HG03108 (cell line): Measurements from ENCODE around the gene TUBGCP5.
"Not testable (repeated sequence)": the region's sequence is repeated elsewhere in the genome, so short reads cannot be mapped to it uniquely, and the experiment has no call there.

ENCODE experiments used
- ATAC-seq: cut with Tn5 transposase; IDR thresholded peaks from one replicate; pipeline ENCODE4 v1.9.1; 2021; ENCODE audit warnings: moderate library complexity; ENCODE audit not compliant: unreplicated experiment

TUBGCP5 gene

DNA sequence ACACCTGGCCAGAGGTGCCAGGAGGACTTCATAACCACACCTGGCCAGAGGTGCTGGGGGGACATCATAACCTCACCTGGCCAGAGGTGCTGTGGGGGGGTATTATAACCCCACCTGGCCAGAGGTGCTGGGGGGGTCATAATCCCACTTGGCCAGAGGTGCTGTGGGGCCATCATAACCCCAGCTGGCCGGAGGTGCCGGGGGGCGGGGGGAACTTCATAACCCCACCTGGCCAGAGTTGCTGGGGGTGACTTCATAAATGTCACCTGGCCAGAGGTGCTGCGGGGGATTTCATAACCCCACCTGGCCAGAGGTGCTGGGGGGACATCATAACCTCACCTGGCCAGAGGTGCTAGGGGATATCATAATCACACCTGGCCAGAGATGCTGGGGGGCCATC, 4.2 kb upstream of the TUBGCP5 start:
- ATAC-seq: not testable (repeated sequence)

DNA sequence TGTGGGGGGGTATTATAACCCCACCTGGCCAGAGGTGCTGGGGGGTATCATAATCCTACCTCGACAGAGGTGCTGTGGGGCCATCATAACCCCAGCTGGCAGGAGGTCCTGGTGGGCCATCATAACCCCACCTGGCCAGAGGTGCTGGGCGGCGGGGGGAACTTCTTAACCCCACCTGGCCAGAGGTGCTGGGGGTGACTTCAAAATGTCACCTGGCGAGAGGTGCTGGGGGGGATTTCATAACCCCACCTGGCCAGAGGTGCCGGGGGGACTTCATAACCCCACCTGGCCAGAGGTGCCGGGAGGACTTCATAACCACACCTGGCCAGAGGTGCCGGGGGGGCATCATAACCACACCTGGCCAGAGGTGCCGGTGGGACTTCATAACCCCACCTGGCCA, 2.4 kb upstream of the TUBGCP5 start:
- not testable (repeated sequence) for ATAC-seq

DNA sequence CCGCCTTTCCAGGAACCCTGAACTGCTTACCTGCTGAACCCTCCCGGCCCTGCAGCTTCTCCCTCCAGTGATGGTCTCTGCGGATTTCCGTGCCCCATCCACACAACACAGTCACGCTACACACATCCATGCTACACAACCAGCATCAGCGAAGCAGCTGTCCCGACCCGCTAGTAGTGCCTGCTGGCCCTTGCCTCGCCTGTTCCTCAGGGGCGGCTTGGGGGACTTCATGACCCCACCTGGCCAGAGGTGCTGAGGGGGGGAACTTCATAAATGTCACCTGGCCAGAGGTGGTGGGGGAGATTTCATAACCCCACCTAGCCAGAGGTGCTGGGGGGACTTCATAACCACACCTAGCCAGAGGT, 530 bp upstream of the TUBGCP5 start:
- no peak for ATAC-seq

DNA sequence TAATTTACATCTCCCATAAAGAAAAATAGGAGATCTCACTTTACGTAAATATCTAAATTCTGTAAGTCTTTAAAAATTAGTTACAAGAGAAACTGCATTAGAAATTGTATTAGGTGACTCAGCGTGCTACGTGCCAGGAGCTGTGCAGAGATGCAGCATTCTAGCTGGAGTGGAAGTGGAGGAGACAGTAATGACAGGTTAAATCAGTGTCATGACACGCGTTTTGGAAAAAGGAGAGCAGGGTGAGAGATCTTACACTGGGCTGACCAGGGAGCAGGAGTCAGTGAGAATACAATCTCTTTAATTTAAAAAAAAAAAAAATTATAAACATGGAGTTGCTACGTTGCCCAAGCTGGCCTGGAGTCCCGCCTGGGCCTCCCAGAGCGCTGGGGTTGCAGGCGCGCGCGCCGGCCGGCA, 635 bp downstream of the TUBGCP5 start:
- peak; percentile 5 for ATAC-seq

DNA sequence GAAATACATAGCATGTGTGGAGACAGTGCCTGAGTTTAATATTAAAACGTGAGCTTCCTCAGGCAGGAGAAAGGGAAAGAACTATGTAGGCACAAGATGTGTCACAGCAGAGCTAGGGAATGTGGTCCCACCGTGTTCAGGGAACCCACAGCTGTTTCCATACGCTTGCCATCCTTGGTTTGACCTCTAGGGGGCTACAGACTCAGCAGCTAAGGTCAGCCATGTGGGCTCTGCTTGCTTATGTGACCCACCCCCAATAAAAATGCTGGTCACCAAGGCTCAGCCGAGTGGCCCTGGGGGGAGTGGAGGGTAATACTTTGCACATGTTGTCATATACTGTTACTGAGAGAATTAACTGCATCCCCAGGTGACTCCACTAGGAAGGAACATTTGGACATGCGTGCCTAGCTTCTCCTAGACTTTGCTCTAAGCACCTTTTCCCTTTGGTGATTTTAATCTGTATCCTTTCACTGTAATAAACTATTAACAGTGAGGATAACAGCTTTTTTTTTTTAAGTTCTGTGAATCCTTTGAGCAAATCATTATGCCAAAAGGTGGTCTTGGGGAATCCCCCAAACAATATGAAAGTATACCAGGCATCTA, 3.3 kb downstream of the TUBGCP5 start:
- no peak for ATAC-seq

DNA sequence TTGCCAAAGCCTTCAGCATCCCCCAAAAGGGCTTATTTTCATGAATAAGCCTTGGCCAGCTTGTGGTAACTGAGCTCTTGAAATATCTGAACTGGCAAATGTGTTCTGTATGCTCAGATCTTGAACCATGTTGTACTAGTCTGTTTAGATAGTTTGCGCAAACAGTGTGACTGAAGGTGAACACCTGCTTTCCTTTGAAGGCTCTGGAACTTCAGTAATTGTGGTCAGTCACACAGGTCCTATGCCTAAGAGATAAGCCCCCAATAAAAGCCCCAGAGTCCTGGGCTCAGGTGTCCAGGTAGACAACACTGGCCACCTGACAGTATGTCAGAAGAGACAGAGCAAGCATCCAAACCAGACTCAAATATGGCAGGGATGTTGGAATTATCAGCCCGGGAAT, 5.4 kb downstream of the TUBGCP5 start:
- no peak for ATAC-seq

DNA sequence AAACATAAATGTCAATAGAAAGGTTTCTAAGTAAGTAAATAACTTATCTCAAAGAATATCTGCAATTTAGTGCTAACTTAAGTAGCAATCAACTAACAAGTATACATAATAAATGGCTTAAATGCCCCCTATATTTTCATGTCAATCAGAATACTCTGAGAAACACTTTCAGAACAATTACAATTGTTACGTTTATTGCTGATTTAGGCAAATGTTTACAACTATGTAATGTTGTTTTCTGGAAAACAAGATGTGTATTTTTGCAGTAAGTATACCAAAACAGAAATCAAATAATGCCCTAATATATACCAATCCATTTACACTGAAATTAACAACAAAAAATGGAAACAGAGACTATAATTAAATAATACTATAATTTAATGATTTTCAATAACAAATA, 13.2 kb downstream of the TUBGCP5 start:
- ATAC-seq: no peak

DNA sequence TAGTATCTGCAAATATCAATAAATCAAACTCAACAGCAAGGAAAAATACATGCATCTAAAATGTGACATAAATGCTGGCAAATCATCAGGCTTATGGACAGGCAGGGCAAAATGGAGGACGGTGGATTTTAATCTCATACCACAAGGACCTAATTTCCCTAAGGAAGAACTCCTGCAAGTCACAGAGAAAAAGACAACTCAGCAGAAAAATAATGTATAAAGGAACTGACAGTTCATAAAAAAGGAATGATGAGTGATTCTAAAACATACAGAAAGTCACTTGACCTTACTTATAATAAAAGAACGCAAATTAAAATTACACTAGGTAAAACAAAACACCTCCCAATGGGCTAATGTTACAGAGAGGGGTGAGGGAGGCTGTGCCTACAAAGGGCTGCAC, 17.2 kb downstream of the TUBGCP5 start:
- ATAC-seq: no peak

DNA sequence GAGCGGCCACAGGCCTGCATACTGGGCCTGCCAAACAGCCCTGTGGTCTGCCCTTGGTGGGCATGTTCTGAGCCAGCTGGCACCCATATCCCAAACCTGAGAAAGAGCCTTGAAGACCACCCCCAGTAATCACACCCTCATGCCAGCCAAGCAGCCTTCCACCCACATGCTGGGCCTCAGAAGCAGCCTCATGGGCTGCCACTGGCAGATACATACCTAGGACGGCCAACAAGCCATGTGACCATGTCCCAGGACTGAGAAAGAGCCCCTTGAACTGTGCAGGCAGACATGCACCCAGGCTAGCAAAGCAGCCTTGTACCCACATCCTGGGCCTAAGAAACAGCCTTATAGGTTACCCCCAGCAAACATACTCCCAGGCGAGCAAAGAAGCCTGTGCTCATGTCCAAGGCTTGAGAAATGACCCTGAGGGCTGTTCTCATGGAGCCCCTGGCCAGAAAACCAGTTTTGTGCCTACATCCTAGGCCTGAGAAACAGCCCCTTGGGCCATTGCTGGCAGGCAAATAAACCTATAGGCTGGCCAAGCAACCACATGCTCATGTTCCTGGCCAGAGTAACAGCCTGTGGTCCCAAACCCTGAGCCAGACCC, 24.9 kb downstream of the TUBGCP5 start:
- no peak for ATAC-seq

DNA sequence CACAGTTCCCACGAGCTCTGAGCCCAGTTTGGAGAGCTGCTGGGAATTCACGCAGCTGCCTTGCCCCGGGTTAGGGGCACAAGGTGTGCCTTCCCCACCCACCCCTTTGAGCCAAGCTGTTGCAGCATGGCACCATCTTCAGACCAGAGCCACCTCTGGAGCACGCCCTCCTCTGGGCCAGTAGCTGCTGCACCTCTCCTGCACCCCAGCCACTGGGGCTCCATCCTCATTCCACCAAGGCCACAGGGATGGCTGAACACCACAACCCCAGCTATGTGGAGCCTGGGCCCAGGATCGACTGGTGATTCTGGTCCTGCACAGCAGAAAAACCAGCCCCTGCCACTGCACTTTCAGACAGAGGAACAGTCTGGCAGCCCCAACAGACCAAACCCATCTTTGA, 25.7 kb downstream of the TUBGCP5 start:
- ATAC-seq: no peak

DNA sequence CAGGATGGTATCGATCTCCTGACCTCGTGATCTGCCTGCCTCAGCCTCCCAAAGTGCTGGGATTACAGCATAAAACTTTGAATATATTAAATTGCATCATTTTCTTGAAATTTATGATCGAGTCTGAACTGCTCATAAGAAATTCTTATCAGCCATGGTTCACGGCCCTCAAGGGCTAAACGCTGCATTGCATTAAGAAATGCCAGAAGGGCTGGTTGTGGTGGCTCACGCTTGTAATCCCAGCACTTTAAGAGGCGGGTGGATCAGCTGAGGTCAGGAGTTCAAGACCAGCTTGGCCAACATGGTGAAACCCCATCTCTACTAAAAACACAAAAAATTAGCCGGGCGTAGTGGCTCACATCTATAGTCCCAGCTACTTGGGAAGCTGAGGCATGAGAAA, 26.8 kb downstream of the TUBGCP5 start:
- not testable (repeated sequence) for ATAC-seq

DNA sequence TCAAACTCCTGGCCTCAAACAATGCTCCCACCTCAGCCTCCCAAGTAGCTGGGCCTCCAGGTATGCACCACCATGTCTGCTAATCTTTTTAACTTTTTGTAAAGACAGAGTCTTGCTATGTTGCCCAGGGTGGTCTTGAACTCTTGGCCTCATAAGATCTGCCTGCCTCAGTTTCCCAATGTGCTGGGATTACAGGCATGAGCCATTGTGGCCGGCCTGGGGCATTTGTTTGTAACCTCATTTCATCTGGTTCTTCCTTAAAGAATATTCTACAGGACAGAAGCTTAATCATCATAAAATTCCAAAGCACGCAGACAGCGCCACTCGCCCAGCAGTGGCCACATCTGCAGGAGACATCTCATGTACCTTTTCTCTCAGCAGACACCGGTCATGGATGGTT, 35.6 kb downstream of the TUBGCP5 start:
- ATAC-seq: no peak

DNA sequence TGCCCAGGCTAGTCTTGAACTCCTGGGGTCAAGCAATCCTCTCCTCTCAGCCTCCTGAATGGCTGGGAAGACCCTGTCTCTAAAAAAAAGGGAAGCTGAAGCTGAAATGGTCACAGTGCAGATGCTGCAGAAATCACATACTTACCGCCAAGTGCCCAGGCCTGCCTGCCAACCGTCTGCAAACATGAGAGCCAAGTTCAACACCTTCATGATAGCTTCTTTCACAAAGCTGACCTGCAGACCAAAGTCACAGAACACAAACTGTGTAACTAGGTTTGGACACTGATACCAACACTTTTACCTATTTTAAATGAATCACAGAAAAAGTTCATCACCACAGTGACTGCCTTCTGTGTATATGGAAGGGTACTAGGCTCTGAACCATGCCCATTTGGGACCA, 36.4 kb downstream of the TUBGCP5 start:
- ATAC-seq: no peak

DNA sequence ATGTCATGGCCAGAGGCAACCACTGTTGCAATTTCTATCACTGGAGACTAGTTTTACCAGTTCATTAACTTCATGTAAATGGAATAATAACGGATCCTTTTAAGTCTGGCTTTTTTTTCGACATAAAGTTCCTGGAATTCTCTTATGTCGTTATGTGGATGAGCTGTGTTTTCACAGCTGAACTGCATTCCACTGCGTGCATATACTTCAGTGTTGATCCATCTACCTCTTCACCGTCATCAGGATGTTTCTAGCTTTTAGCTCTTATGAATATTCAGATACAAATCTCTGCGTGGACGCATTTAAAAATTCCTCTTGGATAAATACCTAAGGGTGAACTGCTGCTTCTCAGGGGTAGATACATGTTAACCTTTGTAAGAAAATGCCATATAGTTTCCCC, 43.6 kb downstream of the TUBGCP5 start:
- ATAC-seq: no peak

DNA sequence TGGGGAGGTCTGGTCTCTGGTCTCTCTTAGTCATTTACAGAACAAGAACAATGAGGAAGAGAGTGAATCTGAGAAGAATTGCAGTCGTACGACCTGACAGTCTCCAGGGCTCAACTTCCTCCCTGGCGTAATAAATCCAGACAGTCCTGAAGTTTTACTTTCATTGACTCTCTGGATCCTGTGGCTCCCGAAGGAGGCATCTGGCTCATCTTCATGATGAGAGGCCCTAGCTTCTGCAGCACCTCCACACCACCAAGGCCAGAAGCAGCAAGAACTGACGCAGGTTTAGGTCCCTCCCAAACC, 47.4 kb downstream of the TUBGCP5 start:
- no peak for ATAC-seq

DNA sequence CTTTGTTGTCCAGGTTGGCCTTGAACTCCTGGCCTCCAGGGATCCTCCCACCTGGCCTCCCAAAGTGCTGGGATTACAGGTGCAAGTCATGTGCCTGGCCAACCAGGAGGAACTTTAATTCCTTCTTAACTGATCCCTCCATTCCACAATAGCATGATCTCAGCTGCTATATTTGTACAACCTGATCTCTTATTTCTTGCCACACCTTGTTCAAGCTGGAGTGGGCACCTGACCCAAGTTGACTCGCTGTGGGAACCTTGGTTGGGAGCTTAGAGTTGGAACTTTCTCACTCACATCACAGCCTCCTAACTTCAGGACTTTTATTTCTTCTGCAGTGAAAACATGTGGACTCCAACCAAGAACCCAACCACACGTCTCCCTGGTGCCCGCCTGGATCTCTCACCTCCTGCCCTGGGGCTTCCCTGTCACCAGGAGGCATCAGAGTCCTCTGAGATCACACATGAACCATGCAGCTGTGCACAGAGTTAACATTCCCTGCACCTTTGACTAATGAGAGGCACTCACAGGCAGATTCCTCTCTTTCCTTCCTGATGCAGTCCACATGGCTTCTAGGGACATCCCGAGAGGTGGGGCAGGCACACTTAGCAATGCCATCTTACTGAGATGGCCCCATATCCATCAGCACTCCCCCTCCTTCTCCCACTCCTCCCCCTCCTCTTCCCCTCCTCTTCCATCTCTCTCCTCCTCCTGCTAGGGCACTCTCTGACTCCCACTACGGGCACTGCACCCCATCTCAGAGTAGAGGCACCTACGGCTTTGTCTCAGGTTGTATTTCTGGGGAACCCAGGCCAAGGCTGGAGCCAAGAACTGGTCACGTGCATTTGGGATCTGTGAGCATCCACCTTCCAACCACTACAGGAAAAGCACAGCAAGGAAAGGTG, 49.5 kb downstream of the TUBGCP5 start:
- no peak for ATAC-seq

DNA sequence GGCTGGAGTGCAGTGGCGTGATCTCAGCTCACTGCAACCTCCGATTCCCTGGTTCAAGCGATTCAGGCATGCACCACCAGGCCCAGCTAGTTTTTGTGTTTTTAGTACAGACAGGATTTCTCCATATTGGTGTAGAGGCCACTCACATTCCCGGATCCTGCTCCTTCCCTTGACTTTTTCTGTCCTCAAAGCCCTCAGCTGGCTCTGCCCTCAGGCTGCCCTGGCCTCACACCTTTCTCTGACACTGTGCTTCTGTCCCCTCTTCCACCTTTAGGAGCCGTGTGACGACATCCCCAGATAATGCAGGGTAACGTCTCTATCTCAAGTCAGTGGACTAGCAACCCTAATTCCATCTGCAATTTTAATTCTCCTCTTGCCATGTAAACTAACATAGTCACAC, 50.6 kb downstream of the TUBGCP5 start:
- no peak for ATAC-seq

DNA sequence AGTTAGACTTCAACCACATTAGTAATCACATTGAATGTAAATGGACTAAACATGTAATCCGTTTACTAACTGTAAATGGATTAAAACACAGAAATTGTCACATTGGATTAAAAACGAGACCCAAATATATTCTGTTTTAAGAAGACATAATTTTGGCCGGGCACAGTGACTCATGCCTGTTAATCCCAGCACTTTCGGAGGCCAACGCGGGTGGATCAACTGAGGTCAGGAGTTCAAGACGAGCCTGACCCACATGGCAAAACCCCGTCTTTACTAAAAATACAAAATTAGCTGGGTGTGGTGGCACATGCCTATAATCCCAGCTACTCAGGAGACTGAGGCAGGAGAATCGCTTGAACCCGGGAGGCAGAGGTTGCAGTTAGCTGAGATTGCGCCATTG, 57.4 kb downstream of the TUBGCP5 start:
- not testable (repeated sequence) for ATAC-seq

DNA sequence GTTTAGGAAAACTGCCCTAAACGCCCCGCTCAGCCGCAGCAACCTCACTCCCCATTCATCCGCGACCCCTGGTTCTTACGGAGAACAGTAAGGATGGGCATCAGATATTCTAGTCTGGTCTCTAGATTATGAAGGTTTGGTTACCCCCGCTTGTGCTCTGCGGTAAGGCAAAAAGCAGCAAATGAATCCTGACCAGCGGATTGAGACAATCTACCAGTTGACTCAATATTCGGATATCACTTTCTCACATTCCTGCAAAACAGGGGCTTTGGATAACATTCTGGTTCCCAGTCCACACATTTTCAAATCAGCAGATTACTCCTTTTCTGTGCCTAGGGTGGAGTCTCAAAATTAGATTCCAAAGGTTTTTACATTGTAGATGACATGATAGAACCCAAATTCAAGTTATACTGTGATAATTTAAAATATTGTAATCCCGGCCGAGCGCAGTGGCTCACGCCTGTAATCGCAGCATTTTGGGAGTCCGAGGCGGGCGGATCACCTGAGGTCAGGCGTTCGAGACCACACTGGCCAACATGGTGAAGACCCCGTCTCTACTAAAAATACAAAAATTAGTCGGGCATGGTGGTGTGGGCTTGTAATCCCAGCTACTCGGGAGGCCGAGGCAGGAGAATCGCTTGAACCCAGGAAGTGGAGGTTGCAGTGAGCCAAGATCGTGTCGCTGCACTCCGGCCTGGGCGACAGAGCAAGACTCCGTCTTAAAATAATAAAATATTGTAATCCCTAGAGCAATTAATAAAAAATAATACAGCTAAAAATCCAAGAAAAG, 58.1 kb downstream of the TUBGCP5 start:
- no peak for ATAC-seq

DNA sequence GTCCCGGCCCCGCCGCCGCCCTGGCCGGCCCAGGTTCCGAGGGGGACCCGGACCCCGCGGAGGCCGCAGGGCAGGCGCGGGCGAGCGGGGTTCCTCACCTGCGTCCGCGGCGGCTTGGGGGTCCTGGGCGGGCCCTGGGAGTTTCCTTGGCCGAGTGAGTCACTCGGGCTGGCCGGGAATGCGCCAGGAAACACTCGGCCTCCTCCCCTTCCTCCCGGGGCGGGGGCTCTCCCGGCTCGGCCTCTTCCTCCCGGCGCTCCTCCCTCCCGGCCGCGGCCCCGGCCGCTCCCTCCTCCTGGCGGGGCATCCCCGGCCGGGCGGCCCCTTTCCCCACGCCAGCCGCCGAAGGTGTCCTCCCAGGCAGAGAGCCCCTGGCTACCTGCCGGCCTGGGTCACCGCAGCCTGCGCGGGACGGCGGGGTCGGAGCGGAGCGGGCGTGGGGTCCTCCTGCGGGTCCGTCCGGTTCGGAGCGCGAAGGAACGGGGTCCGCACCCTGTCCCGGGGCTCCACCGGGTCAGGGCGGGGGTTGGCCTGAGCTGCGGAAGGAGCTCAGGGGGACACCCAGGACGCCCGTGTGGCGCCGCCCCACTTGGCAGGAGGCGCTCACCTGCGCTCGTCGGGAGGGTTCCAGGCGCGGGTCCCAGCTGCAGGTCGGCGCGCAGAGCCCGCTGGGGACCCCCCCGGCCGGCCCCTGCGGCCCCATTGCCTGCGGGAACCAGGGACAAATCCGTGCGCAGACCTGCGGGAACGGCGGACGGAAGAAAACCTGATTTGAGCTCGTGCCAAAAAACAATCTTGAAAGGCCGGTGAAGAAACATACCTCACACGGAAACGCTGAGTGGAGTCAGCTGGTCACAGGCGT, 58.9 kb downstream of the TUBGCP5 start, which contains the start of gene CYFIP1:
CYFIP1 (minus strand) TSS at position 180 of the 862 bp plus-strand sequence. CDS start 33,083 bp downstream, outside the sequence.
- peak; percentile 71 for ATAC-seq
